T47D (cell line): Measurements from ENCODE around the gene SUMO4.

Experiments
- DNase-seq, 2 experiments: peaks; one replicate each; pipeline versions ENCODE4 v3.0.0 to v3.0.0-alpha.2; 2011 to 2012; ENCODE audit warnings: low read depth in 1 of 2, low spot score in 1 of 2
- JUND ChIP-seq: IDR thresholded peaks from 2 replicates; pipeline ENCODE4 v1.6.1; 2012; ENCODE audit warnings: low read depth
- in situ Hi-C: cut with HindIII; loops from 2 replicates; pipeline ENCODE4 v1.10.0; 2016; ENCODE audit warnings: low sequenced_read_pairs, low pct_unique_long_range_greater_than_20kb

The SUMO4 gene

GRCh38 chr6:149400050-149400449, at the start of gene SUMO4:
SUMO4 (plus strand) TSS chr6:149400262; CDS start chr6:149400392, 130 bp downstream.
- TF ChIP-seq JUND: no peak
- in situ Hi-C loops: no loop called here
- no peak for DNase-seq

- no peak for DNase-seq
Measured at GRCh38 chr6:149354009-149354408, 46.1 kb upstream of the SUMO4 start.

GRCh38 chr6:149356081-149356750, 43.8 kb upstream of the SUMO4 start:
- no peak for TF ChIP-seq JUND
- in situ Hi-C loops: no loop called here
- no peak for DNase-seq

More at GRCh38 chr6:149354009-149354408, 46.1 kb upstream of the SUMO4 start:
- TF ChIP-seq JUND: no peak
- in situ Hi-C loops: no loop called here

GRCh38 chr6:149357726-149358538, 42.1 kb upstream of the SUMO4 start:
- in situ Hi-C loops: no loop called here

GRCh38 chr6:149359440-149359839, 40.6 kb upstream of the SUMO4 start:
- no peak for TF ChIP-seq JUND

More at GRCh38 chr6:149357726-149358538, 42.1 kb upstream of the SUMO4 start:
- TF ChIP-seq JUND: no peak
- no peak for DNase-seq

GRCh38 chr6:149360536-149360935, 39.5 kb upstream of the SUMO4 start:
- no peak for DNase-seq
- in situ Hi-C loops: no loop called here
- TF ChIP-seq JUND: no peak

More at GRCh38 chr6:149359440-149359839, 40.6 kb upstream of the SUMO4 start:
- in situ Hi-C loops: no loop called here
- DNase-seq: no peak

- TF ChIP-seq JUND: no peak
- no peak for DNase-seq
- in situ Hi-C loops: no loop called here
Measured at GRCh38 chr6:149362289-149362688, 37.8 kb upstream of the SUMO4 start.

- in situ Hi-C loops: no loop called here
Measured at GRCh38 chr6:149363154-149363553, 36.9 kb upstream of the SUMO4 start.

GRCh38 chr6:149364557-149364956, 35.5 kb upstream of the SUMO4 start:
- in situ Hi-C loops: no loop called here
- no peak for TF ChIP-seq JUND
- no peak for DNase-seq

More at GRCh38 chr6:149363154-149363553, 36.9 kb upstream of the SUMO4 start:
- DNase-seq: peak in 1 of 2 experiments; percentile 50
- TF ChIP-seq JUND: no peak

- DNase-seq: no peak
- TF ChIP-seq JUND: no peak
- in situ Hi-C loops: no loop called here
Measured at GRCh38 chr6:149365197-149365596, 34.9 kb upstream of the SUMO4 start.

- in situ Hi-C loops: no loop called here
- no peak for TF ChIP-seq JUND
- no peak for DNase-seq
Measured at GRCh38 chr6:149366267-149366921, 33.7 kb upstream of the SUMO4 start.

GRCh38 chr6:149368065-149368464, 32.0 kb upstream of the SUMO4 start:
- no peak for TF ChIP-seq JUND
- DNase-seq: no peak
- in situ Hi-C loops: no loop called here

- DNase-seq: no peak
- in situ Hi-C loops: no loop called here
- no peak for TF ChIP-seq JUND
Measured at GRCh38 chr6:149371154-149371553, 28.9 kb upstream of the SUMO4 start.
